AML-193 (cell line): ENCODE measurements around the gene PHF3.
"Not testable (repeated sequence)": the region's sequence is repeated elsewhere in the genome, so short reads cannot be mapped to it uniquely, and the experiment has no call there.

ENCODE experiments used
- DNase-seq, 2 experiments: peaks; one replicate each; lab custom pipeline; 2025; lab: John Stamatoyannopoulos, UW

Gene PHF3

DNA sequence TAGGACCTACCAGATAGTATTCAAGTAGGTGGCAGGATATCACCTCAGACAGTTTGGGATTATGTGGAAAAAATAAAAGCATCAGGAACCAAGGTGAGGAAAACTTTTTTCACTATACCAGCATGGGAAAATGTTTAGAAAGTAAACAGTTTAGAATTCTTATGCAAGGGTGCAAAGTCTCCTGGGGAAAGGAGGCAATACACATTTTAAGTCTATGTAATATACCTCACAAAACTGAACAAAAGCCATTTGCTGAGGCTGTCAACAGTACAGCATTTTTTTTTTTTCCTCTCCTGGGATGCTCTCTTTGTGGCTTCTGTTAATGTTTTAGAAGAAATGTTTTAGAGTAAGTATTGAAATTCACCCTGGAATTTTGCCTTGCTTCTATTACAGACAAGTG lies 73.5 kb downstream of the PHF3 start:
- no peak for DNase-seq

DNA sequence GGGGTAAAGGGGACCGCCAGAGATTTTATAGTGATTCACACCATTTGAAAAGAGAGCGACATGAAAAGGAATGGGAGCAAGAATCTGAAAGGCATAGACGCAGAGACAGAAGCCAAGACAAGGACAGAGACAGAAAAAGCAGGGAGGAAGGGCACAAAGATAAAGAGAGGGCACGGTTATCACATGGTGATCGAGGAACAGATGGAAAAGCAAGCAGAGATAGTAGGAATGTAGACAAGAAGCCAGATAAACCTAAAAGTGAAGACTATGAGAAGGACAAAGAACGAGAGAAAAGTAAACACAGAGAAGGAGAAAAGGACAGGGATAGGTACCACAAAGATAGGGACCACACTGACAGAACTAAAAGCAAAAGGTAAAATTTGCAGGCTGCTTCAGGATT lies 77.7 kb downstream of the PHF3 start:
- no peak for DNase-seq

DNA sequence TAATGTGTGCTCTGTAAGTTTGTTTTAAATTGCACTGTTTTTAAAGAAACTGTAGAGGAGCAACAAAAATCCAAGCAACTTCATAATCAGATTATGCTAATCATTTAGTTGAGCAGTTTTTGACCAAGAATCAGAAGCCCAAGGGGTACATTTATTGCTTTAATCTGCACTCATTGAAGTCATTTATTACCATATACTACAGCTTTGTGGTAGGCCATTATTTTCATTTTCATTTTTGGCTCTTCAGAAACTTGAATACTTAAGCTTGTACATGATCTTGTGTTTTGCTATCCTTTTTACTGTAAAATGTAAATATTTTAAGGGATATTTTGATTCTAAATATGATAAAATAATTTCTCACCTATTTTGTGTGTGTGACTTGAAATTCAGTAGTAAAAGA lies 78.5 kb downstream of the PHF3 start:
- DNase-seq, result no peak

DNA sequence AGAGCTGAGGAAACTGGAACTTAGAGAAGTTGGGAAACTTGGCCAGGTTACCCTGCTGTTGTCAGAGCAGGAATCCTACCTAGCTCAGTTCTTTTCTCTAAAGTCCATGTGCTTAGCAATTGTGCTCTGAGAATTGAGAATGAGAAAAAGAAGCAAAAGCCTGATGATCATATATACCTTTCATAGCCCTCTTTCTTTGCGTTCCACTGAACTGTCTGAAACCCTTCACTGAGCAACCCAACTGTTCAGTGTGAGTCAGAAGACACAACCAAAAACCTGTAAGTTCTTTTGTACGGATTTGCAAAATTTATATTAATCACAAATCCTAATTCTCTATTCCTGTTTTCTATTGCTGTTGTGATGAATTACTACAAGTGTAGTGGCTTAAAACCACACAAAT lies 80.6 kb downstream of the PHF3 start:
- DNase-seq, result no peak

DNA sequence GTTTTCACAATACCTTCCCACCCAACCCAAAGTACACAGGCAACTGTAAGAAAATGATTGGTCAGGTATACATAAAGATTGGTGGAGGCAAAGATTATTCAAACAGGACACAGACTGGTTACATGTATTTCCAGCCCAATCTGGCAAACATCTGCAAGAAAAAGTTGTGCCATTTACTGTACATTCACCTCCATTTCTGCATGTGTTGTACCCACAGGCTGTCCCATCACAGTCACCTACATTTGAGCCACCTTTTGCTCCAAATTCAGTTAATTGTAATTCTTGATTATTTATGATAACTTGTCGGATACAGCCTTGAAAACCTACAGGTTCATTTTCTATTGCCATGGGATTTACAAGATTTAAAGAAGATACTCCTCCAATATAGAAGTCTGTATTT lies 85.6 kb downstream of the PHF3 start:
- DNase-seq, result no peak

DNA sequence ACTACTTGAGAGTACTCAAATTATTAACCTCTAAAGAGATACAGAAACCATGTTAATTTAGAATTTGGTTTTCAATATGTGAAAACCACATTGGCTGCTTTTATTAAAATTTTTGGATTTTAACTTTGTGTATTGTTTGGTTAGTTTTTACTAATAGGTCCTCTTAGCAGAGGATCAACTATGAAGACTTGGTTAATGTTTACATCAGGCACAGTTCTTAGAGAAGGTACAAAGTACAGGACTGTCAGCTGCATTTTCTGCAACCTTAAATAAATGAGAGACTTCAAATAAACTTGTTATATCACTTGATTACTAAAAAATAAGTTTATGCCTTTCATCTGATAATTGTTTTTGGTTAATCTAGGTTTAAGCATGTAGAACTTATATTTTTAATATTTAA lies 89.1 kb downstream of the PHF3 start:
- no peak for DNase-seq

DNA sequence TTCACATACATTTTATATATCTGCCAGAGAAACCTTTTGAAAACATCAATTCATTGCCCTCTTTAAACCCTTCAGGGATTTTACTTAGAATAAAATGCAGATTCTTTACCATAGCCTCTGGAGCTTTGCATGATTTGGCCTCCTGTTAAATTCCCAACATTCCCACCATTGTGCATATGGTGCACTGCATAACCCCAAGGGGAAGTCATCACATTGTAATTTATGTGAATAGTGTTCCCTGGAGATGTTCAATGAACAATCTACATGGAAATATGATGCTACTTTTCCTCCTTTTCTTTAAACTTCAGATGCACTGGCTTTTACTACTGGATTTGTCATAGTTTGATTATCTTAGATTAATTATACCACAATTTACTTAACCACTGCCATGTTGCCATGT lies 94.7 kb downstream of the PHF3 start:
- DNase-seq, result no peak

DNA sequence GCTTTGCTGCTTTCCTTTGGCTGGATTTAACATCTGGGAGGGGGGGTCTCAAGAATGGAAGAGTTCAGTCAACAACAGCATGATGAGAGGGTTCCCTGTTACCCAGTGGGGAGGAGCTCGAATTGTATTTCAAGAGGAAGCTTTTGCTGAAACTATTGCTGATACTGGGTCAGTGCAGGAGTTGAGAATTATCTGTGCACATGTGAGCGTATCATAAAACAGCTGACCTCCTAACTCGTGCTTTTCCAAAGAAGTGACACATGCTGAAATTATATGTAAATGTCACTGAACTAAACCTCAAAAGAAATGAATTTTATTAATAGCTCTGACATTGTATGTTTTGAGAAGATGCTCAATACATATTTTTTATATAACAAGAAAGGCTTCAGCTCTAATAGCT lies 96.3 kb downstream of the PHF3 start:
- DNase-seq, result no peak

DNA sequence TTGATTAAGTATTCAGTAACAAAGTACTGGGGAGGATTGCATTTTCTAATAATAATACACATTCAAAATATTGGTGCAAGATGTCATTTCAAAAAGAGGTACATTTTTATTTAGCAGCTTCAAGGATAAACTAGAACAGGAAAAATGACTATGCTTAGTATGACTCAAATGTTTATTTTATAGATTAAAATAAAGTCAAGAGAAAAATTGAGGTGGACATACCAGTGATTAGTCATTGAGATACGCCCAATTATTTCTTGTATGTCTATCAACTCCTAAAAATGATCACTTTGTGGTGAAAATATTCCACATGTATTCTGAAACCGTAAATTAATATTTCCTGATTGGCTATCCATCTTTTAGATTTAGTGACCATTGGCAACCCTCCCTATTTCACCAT lies 96.7 kb downstream of the PHF3 start:
- DNase-seq, result no peak

DNA sequence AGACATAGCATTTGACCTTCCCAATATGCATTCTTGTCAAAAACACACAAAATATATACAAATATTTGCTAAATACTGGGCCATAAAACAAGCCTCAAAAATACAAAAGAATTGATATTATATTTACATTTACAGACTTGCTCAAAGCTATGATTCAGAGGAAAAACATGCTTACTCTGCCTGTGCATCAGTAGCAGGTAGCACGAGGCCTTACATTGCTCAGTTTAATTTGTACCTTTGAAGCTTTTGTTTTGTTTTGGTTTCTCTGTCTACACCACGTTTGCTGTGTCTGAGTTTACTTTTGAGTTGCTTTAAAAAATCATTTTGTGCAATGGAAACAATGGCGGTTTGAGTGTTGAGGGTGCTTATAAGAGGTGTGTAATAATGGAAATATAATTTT lies 99.3 kb downstream of the PHF3 start:
- DNase-seq, result no peak

DNA sequence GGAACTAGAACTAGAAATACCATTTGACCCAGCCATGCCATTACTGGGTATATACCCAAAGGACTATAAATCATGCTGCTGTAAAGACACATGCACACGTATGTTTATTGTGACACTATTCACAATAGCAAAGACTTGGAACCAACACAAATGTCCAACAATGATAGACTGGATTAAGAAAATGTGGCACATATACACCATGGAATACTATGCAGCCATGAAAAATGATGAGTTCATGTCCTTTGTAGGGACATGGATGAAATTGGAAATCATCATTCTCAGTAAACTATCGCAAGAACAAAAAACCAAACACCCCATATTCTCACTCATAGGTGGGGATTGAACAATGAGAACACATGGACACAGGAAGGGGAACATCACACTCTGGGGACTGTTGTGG lies 102.6 kb downstream of the PHF3 start:
- not testable (repeated sequence) for DNase-seq

DNA sequence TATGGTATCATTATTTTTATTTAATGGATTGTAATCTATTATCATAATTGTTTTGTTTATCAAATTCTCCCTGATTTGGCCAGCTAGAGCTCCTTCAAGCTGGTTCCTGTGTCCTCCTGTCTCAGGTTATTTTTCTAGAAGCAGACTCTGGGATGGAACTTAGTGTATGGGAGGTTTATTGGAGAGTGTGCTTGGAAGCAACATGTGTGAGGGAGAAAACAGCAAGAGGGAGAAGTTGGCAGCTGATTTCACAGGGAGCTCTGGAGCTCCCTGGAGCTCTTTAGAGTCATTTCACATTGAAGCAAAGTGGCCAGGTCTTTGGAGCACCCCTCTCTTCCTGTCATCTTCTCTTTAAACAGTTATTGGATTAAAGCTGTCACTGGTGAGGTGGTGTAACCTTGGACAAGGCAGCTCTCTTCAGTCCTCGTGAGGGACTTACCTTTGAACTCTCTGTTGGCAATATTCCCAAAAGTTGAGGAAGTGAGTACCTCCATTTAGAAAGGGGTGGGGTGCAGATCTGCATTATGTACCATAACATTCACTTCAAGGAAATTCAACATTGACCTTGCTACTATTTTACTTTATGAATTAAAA lies 103.6 kb downstream of the PHF3 start:
- no peak for DNase-seq

DNA sequence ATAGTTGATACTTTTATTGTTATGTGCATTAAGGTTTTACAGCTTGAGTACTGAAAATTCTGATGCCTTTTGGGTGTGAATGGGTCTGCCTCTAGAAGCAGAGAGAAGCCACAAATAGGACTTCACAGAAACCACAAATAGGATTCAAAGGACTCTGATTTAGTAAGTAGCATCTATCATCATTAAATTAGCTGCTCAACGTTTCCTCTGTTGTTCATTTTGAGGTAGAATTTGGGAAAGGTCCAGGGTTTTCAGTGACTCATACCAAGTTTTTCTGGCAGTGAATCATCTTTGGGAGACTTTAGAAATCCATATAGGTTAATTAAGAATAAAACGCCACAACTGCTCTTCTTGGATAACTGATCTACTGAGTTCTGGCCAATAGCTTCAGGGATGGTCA lies 105.1 kb downstream of the PHF3 start:
- DNase-seq, result no peak

DNA sequence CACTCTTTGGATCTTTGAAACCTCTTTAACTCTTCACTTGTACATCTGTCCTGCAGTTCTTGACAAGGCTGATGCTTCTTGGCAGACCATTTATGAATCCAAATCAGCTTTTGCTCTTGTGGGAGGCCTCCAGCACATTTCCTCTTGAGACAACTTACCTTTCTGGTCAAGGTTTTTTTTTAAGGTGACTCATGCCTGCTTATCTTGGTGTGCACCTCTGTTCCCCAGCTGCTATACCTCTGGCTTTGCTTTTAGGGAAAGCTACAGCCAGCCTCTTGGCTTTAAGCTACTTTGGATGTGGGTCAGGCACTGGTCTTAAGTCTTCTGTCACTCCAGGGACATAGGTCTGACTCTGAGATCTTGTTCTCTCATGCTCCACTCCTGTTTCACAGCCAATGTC lies 106.5 kb downstream of the PHF3 start:
- no peak for DNase-seq

DNA sequence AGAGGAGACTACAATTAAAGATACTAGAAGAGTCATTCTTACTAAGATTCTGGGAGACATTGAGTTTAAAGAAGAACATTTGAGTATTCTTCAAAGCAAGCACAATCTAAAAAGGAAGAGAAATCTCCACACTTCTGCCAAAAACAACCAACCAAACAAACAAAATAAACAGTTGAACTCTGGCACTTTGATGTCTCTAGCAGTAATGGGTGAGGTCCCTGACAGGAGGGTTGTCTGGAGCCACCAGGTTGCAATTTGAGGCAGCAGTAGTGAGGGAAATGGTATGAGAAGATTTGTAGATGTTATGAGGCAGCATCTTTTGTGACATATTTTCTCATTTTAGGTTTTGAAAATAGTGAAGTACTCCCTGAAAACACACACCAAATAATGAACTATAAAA lies 108.1 kb downstream of the PHF3 start:
- DNase-seq, result no peak

DNA sequence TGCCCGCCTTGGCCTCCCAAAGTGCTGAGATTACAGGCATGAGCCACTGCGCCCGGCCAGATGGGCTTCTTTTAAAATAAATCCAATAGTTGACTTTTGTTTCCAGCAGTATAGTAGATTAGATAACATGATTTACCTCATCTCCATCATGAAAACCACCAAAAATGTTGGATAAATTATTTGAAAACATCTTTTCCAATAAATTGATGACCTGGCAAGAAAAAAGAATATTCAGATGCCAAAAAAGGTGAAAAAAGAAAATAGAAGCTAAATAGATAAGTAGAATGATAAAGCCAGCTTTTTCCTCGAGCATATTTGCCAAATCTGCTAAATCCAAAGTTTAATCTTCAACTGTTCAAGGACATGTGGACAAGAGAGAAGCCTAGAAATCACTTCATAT lies 109.2 kb downstream of the PHF3 start:
- DNase-seq, result no peak

DNA sequence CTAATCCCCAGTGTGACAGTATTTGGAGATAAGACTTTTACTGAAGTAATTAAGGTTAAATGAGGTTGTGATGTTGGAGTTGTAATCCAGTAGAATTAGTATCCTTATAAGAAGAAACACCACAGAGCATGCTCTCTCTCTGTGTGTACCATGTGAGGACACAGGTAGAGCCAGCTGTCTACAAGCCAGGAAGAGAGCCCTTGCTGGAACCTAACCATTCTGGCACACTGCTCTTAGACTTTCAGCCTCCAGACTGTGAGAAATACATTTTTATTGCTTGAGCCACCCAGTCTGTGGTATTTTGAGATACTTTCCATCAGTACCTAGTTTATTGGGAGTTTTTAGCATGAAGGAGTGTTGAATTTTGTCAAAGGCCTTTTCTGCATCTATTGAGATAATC lies 110.2 kb downstream of the PHF3 start:
- no peak for DNase-seq

DNA sequence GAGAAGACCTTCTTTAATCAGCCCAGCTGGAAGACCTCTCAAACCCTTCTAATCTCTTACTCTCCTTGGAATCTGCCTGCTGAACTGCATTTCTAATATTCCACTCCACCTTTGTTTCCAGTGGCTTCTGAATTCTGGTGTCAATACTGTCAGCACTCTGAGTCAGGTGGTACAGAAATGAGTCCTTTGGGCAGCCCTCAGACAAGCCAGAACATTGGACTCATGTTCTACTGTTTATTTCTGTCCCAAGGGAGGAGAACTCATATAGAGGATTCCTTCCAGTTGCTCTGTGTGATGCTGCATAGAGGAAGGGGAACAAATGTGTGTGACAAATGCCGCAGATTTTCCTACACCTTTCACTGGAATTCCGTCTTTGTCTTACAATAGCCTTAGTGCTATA lies 114.8 kb downstream of the PHF3 start:
- no peak for DNase-seq

DNA sequence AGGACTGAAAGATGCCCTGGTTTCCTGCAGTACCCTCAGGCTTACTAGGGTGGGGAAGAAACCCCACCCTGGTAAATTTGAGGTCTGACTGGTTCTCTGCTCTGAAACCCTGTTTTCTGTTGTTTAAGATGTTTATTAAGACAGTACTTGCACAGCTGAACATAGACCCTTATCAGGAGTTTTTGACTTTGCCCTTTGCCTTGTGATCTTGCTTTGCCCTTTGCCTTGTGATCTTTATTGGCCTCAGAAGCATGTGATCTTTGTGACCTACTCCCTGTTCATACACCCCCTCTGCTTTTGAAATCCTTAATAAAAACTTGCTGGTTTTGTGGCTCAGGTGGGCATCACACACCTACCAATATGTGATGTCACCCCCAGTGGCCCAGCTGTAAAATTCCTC lies 121.7 kb downstream of the PHF3 start:
- not testable (repeated sequence) for DNase-seq

DNA sequence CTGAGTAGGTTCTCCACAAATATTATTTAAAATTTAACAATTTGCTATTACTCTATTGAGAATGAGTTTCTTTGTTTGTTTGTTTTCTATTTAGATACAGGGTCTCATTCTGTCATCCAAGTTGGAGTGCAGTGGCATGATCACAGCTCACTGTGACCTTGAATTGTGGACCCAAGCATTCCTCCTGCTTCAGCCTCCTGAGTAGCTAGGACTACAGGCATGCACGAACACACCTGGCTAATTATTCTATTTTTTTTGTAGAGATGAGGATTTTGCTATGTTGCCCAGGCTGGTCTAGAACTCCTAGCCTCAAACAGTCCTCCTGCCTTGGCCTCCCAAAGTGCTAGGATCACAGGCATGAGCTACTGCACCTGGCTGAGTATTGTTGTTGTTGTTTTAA lies 122.2 kb downstream of the PHF3 start:
- no peak for DNase-seq

DNA sequence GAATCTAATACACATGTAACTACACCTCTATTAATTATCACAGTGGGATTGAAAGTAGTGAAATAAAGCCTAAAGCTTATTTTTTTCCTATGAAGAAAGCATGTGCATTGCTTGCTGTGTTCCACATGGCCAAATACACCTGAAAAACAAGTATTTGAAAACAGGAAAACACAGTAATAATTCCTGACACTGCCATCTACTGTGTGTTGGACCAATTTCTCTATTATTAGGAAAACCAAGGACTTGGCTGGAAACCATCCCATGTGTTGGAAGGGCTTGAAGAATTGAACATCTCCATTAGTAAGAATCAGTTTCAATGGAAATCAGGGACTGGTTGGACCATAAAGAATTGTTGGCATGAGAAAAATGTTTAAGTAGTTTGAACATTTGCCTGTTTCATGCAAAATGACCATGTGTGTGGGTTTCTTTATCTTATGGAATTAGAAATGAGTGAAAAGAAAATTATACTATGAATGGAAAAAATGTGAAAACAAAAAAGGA lies 124.1 kb downstream of the PHF3 start:
- DNase-seq, result no peak

DNA sequence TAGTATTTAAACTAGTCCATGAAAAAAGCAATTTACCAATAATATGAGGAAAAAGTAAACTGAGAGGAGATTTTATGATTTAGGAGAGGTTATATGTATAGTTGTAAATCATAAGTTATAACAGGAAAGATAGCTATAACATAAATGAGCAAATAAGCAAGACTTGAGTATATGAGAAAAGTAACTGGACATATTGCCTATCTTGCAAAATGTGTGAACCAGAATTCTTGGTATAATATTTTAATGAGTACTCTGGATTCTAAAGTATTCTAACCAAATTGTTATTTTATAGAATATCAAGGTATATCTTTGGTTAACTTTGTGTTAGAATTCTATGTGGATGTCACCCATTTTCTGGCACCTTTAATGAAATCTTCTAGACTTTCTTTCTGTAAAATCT lies 124.6 kb downstream of the PHF3 start:
- no peak for DNase-seq

DNA sequence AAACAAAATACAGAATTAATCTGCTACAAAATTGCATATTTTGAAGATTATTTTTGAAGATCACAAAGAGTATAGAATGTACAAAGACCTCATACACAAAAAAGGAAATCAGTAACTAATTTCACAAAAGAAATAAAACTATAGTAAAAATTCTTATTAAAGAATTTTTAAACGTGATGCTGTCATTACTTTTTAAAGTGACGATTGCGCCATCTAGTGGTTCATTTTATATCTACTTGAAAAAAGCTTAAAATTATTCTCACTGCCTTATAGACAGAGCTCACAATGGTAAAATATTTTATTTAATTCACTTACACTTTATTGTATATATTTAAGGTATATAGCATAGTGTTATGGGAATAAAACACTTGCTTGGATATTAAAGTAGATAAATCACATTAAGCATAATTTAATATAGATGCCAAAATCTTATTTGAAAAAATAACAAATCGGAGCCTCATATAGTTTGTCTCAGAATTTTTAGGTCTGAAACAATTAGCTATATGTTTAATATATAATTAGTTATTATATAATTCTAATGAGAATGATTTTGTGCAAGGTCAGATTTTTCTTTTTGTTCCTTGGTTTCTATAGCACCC lies 128.8 kb downstream of the PHF3 start:
- DNase-seq, result peak; percentile 62 to 72
